ENCODE measurements around the gene SPANXA2.
"Not testable (repeated sequence)": the region's sequence is repeated elsewhere in the genome, so short reads cannot be mapped to it uniquely, and the experiment has no call there.

The SPANXA2 gene

GRCh38 chrX:141589408-141589807 lies at the start of gene SPANXA2:
Gene SPANXA2 (plus strand): TSS chrX:141589708. CDS start chrX:141589768, 60 bp downstream.
- DNase-seq = not testable (repeated sequence)

- not testable (repeated sequence) for DNase-seq
These were observed 47.0 kb upstream of the SPANXA2 start for GRCh38 chrX:141542551-141542950.

GRCh38 chrX:141584638-141585037 lies 4.9 kb upstream of the SPANXA2 start, which contains the start of gene SPANXA1:
Gene SPANXA1 (minus strand): TSS chrX:141584738. CDS start chrX:141584678, 60 bp downstream.
- not testable (repeated sequence) for DNase-seq

GRCh38 chrX:141609111-141609510 lies 19.6 kb downstream of the SPANXA2 start:
- no peak for DNase-seq

- no peak for DNase-seq
These were observed 29.8 kb downstream of the SPANXA2 start for GRCh38 chrX:141619336-141619735.

GRCh38 chrX:141632124-141632523 lies 42.6 kb downstream of the SPANXA2 start:
- no peak for DNase-seq

- DNase-seq = no peak
These were observed 49.0 kb downstream of the SPANXA2 start for GRCh38 chrX:141638550-141638949.

All from stimulated activated CD4-positive, alpha-beta T cell treated with anti-CD3 and anti-CD28 coated beads, Interleukin-2, amount 100 ng/mL, for 48 hours (primary cell).